ENCODE data around the gene ARHGAP6.

Gene ARHGAP6

GRCh38 chrX:11111947-11112346 is 553.8 kb downstream of the ARHGAP6 start:
- no peak for DNase-seq (ENCODE audit: low read depth in 2 of 2)

- peak; percentile 59 to 70 for DNase-seq (ENCODE audit: low read depth in 2 of 2)
Observed at GRCh38 chrX:11111037-11111851, 554.5 kb downstream of the ARHGAP6 start, which contains the start of gene HCCS. HCCS (plus strand) TSS chrX:11111332; CDS start chrX:11112061, 729 bp downstream.

- DNase-seq (ENCODE audit: low read depth in 2 of 2) = no peak
Observed at GRCh38 chrX:11109968-11110367, 555.8 kb downstream of the ARHGAP6 start.

DNA sequence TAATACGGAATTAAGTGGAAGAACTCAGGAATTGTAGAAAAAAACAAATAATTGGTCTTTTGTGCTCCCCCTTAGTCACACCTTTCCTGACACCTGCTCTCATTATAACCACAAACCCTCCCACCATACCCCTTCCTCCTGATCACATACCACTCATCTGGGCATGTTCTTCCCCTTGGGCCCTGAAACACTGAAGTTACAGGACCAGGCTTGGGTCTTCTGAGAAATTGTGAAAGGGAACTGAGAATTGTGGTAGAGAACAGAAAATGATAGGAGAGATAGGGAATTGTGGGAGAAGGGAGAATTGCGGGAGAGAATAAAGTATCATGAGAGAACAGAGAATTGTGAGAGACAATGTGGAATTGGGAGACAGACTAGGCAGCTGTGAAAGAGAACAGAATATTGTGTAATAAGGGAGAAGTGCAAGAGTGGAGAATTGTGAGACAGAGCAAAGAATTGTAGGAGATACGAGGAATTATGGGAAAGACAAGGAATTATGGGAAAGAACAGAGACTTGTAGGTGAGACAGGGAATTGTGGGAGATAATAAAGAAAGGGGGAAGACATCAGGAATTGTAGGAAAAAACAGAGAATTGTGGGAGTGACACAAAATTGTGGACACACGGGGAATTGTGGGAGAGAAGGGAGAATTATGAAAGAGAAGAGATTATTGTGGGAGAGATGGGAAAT is 557.3 kb downstream of the ARHGAP6 start:
- DNase-seq (ENCODE audit: low read depth in 2 of 2) = no peak

DNA sequence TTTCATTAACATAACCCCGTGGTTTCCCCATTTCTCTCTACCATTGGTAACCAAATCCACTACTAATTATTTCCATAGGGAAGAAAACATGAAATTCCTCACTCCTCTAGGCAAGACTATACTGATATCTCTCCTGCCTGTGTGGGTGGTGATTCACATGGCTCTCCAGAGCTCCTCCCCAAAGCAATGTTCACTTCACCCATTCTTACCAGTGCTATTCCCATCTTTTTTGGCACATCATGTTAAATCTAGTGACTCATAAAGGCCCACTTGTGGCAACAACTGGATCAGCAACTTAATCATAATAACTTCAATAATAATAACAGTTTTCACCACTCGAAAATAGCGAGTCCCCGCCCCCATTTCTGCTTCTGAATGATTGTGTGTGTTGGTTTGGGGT is 560.6 kb downstream of the ARHGAP6 start:
- DNase-seq (ENCODE audit: low read depth in 2 of 2) = no peak

DNA sequence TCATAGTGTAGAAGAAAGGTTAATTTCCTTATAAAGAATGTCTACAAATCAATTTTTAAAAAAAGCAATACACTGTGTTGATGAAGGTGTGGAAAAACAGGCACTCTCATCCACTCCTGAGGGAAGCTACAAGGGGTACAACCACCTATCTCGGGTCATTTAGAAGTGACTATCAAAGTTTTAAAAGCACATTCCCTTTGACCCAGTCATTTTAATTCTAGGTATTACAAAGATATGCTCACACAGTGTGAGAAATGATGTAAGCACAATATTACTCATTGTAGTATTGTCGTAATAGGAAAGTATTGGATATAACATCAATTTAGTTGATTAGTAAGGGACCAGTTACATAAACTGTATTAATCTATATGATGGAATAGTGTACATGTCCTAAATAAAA is 562.0 kb downstream of the ARHGAP6 start:
- no peak for DNase-seq (ENCODE audit: low read depth in 2 of 2)

GRCh38 chrX:11103006-11103405 is 562.7 kb downstream of the ARHGAP6 start:
- DNase-seq (ENCODE audit: low read depth in 2 of 2) = no peak

DNA sequence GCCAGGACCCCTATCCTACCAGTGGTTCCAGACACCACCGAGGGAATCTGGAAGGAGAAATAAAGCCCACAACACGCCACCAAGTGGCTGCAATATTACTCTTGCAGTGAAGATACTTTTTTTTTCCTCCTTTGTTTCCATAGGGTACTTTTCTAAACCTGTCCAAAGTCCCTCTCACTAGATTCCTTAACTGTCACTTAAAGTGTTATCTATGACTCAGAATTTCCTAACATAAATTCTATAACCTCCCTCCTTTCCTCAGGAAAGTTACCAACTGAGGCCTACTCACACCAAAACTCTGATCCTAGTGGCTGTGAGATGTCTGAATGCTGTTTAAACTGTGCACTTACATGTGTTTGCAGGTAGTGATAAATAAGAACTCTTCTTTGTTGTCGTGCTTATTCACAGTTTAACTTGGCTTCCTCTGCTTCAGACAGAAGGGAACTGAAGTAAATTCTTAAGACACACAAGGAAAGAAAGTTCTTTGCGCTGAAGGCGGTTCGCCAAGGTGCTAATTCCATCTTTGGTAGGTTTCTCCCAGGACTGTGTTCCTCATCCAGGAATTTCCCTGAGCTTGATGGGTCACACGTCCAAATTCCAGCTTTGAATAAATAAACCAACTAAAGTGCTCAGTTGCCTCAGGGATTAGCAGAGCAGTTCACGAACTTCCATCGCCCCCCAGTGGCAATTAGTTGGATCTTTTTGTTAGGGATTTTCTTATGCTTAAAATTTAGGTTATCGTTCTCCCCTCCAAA is 565.3 kb downstream of the ARHGAP6 start:
- no peak for DNase-seq (ENCODE audit: low read depth in 2 of 2)

DNA sequence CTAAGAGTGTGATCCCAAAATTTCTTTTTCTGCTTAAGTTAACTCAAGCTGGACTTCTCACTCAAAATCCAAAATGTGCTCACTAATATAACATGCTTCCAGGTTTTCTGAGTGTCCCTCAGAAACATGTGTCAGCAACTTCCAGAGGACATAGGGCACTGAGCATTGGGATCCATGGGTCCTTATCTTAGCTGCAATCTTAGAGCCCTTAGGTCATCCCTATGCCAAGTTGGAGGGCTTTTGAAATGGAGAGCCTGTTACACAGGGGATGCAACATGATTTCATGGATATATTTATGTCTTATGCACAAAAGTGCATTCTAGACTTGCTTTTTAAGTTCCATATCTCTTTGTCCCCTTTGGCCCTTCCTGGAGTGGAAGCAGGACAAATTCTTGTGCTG is 566.3 kb downstream of the ARHGAP6 start:
- no peak for DNase-seq (ENCODE audit: low read depth in 2 of 2)

DNA sequence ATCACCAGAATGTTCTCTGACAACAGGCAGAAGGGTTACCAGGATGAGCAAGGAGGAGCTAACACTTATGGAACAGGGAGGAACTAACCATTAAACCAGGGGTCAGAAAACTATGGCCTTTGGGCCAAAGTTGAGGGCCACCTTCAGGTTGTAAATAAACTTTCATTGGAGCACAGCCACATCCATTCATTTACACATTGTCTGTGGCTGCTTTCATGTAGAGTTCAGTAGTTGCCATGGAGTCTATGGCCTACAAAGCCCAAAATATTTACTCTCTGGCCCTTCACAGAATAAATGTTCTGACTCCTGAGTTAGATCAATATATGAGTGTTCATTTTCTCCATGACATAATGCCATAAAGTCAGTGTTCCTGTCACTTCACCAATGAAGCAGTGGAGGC is 567.8 kb downstream of the ARHGAP6 start:
- no peak for DNase-seq (ENCODE audit: low read depth in 2 of 2)

GRCh38 chrX:11089802-11090201 is 575.9 kb downstream of the ARHGAP6 start:
- no peak for DNase-seq (ENCODE audit: low read depth in 2 of 2)

Data from stimulated activated CD4-positive, alpha-beta T cell treated with anti-CD3 and anti-CD28 coated beads, Interleukin-12 subunit alpha, Interleukin-12 subunit beta, amount 100 ng/mL, for 24 hours (primary cell).